Gastroesophageal sphincter (tissue), 4 donors: ENCODE results near the gene SMURF2. TPM values are rescaled to one million over a fixed set of nuclear protein-coding genes. Genes with fewer than 3 reads are reported as not detected.

Experiments
- ATAC-seq: fragments of 150-250 bp; one replicate; pipeline ENCODE4 v1.9.1; 2016; ENCODE audit warnings: mild to moderate bottlenecking, moderate library complexity
- H3K27ac ChIP-seq, 4 donors: fragments of 200-600 bp; sonication (generic) in 3 of 4; 1 replicate in 3 of 4; 2 replicates in 1 of 4; pipeline ENCODE4 v1.5.1; 2016 to 2019
- H3K27me3 ChIP-seq: fragments of 200-600 bp; sonication (generic); one replicate; pipeline ENCODE4 v1.5.1; 2019
- H3K36me3 ChIP-seq, 2 donors: fragments of 200-600 bp; sonication (generic); one replicate each; pipeline ENCODE4 v1.5.1; 2019; ENCODE audit warnings: control low read depth in 1 of 2
- H3K4me1 ChIP-seq, 3 donors: fragments of 200-600 bp; sonication (generic); 1 replicate in 2 of 3; 2 replicates in 1 of 3; pipeline ENCODE4 v1.5.1; 2016 to 2019; ENCODE audit warnings: control low read depth in 2 of 3
- H3K4me3 ChIP-seq, 2 donors: fragments of 200-600 bp; sonication (generic); one replicate each; pipeline ENCODE4 v1.5.1; 2019; ENCODE audit warnings: mild to moderate bottlenecking in 1 of 2, moderate library complexity in 1 of 2
- H3K9me3 ChIP-seq, 3 donors: fragments of 200-600 bp; sonication (generic); one replicate each; pipeline ENCODE4 v1.5.1; 2017 to 2019; ENCODE audit warnings: control low read depth in 2 of 3
- EP300 ChIP-seq: sonication (generic); formaldehyde crosslinking; IDR thresholded peaks from one replicate; pipeline ENCODE4 v1.6.1; 2017; ENCODE audit warnings: antibody characterized with exemption, mild to moderate bottlenecking
- POLR2A ChIP-seq, 2 donors: fragments of 450-650 bp; IDR thresholded peaks; one replicate each; pipeline ENCODE4 v1.6.1; 2017; ENCODE audit warnings: antibody characterized with exemption in 2 of 2, mild to moderate bottlenecking in 2 of 2, moderate library complexity in 1 of 2
- POLR2AphosphoS5 ChIP-seq: sonication (generic); formaldehyde crosslinking; IDR thresholded peaks from one replicate; pipeline ENCODE4 v1.6.1; 2017; ENCODE audit warnings: antibody characterized with exemption
- WGBS, 2 donors: methylation state at CpG; one replicate each; pipeline ENCODE4 v1.1.5; 2018; ENCODE audit warnings: low coverage in 1 of 2; 5-methylcytosine and 5-hydroxymethylcytosine counted together
- total RNA-seq, 4 donors: library from RNA; depleted of rRNA; stranded (reverse); fragments of >200 nt; gene quantifications; one replicate each; pipeline ENCODE4 v1.1.0, GENCODE V29; 2016
- TF ChIP-seq, protein P1 (sequence below), 4 experiments: fragments of 200-600 bp in 2 of 4; fragments of 450-650 bp in 2 of 4; sonication (generic) in 1 of 4; IDR thresholded peaks; one replicate each; pipeline ENCODE4 v1.5.1; 2017 to 2019; ENCODE audit warnings: antibody characterized with exemption in 4 of 4, mild to moderate bottlenecking in 2 of 4, moderate library complexity in 2 of 4

SMURF2 gene
- total RNA-seq, 4 donors from 2014 or later = 35.0 to 60.8 (median 37.9) TPM

DNA sequence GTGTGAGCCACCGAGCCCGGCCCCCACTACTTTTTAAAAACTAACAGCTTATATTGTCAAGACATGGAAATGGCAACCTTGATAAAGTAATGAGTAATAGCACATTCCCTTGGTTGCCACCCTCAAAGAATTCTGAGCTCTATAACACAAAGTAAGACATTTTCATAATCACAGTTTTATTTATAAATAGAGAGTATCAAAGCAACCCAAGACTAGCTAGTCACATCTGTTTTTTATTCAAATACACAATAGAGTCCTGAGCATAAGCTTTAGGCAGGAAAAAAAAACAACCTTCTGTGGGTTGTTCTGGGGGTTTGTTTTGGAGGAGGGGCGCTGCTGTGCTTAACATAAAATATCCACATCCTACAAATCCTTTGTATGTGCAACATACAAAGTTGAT, 86.7 kb downstream of the SMURF2 start:
- Histone ChIP-seq H3K27ac (no peak overlapping the region), H3K27me3 (no peaks in the 10 kb centered on the region), H3K9me3 (no peaks in the 10 kb centered on the region), H3K4me1 (peaks cover 5 to 30% (median 8%) of the 10 kb centered on the region in 3 donors), H3K36me3 (peaks cover 0 to 60% of the 10 kb centered on the region in 2 donors), H3K4me3 (no peak overlapping the region)
- TF ChIP-seq POLR2A (IDR thresholded peaks at IDR 0.05) (no peak), EP300 (no peak), POLR2AphosphoS5 (no peak)
- TF ChIP-seq, protein P1, sequence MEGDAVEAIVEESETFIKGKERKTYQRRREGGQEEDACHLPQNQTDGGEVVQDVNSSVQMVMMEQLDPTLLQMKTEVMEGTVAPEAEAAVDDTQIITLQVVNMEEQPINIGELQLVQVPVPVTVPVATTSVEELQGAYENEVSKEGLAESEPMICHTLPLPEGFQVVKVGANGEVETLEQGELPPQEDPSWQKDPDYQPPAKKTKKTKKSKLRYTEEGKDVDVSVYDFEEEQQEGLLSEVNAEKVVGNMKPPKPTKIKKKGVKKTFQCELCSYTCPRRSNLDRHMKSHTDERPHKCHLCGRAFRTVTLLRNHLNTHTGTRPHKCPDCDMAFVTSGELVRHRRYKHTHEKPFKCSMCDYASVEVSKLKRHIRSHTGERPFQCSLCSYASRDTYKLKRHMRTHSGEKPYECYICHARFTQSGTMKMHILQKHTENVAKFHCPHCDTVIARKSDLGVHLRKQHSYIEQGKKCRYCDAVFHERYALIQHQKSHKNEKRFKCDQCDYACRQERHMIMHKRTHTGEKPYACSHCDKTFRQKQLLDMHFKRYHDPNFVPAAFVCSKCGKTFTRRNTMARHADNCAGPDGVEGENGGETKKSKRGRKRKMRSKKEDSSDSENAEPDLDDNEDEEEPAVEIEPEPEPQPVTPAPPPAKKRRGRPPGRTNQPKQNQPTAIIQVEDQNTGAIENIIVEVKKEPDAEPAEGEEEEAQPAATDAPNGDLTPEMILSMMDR (IDR thresholded peaks at IDR 0.05) = no peak
- no peak for ATAC-seq
- 66 to 100% methylated on average over 1 to 3 of the region's 3 CpGs for WGBS, 2 donors

DNA sequence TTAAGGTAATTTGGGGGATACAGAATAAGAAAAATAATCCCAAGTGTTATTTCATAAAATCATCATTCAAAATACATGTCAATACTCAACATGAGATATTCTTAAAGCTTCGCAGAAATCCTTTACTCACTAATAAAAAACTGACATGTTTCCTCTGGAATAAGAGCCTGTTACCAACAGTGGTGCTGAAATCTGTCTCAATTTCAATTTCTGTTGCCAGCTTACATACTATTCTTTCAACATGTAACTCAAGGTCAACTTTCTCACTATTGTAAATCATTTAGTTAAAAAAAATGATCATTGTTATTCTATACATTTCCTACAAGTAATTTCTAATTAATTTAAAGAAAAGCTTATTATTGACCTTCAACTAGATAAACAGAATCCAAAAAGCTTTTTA, 87.5 kb downstream of the SMURF2 start:
- no peak for TF ChIP-seq POLR2A (IDR thresholded peaks at IDR 0.05)
- no peak for TF ChIP-seq EP300
- TF ChIP-seq, protein P1 (IDR thresholded peaks at IDR 0.05) = no peak
- TF ChIP-seq POLR2AphosphoS5 = no peak

DNA sequence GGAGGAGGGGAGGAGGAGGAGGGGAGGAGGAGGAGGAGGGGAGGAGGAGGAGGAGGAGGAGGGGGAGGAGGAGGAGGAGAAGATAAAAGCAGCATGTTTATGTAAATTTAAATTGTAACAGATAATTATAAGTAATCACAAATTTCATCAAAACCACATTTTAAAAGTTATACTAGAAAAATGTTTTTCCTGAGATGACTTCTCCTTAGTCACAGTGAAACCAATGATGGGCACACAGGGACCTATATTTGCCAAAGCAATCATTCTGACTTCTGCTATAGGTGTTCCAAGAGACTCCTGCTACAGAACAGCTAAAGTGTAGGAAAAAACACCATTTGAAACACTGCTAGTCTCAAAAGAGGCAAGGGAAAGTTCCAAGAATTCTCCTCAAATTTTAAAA, 88.9 kb downstream of the SMURF2 start:
- Histone ChIP-seq H3K27me3 (no peaks in the 10 kb centered on the region), H3K36me3 (peaks cover 0 to 56% of the 10 kb centered on the region in 2 donors), H3K27ac (peak overlapping the region; percentile 4 to 53 (median 24)), H3K9me3 (no peaks in the 10 kb centered on the region), H3K4me3 (no peak overlapping the region), H3K4me1 (peaks cover 5 to 30% (median 8%) of the 10 kb centered on the region in 3 donors)
- no peak for ATAC-seq
- TF ChIP-seq POLR2AphosphoS5 = no peak
- TF ChIP-seq, protein P1 (IDR thresholded peaks at IDR 0.05) = no peak
- no peak for TF ChIP-seq EP300

More for the DNA sequence above, 87.5 kb downstream of the SMURF2 start:
- Histone ChIP-seq H3K4me3 (no peak overlapping the region), H3K27ac (no peak overlapping the region), H3K9me3 (no peaks in the 10 kb centered on the region), H3K27me3 (no peaks in the 10 kb centered on the region), H3K36me3 (peaks cover 0 to 57% of the 10 kb centered on the region in 2 donors), H3K4me1 (peaks cover 5 to 30% (median 8%) of the 10 kb centered on the region in 3 donors)
- no peak for ATAC-seq
- WGBS, 2 donors = 73 to 80% methylated on average over 1 of the region's 1 CpG

DNA sequence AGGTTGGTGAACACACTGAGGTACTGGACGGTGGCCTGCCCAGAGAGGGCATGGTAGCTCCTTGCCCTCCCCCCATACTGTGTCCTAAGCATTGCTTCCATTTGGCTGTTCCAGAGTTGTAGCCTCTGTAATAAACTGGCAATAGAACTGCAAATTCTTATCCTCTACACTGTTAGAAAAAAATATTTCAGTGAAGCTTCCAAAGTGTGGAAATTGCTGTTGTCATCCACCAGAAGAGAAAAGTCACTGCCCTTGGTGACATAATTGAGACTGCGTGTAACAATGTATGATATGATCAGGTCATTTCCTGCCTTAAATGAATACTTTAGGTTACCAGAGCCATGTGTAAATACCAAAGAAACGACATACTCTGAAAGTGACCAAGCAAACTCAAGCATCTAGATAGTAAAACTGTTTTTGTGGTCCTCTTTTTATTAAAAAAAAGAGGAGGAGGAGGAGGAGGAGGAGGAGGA, 89.4 kb downstream of the SMURF2 start:
- ATAC-seq = peak; percentile 72
- H3K4me1 ChIP-seq = peaks cover 5 to 30% (median 8%) of the 10 kb centered on the region in 3 donors
- WGBS, 2 donors = 29 to 32% methylated on average over 3 of the region's 3 CpGs
- TF ChIP-seq, protein P1 (IDR thresholded peaks at IDR 0.05) = no peak
- no peak for TF ChIP-seq EP300
- TF ChIP-seq POLR2AphosphoS5 = no peak
- TF ChIP-seq POLR2A (IDR thresholded peaks at IDR 0.05) = no peak
- H3K36me3 ChIP-seq = peaks cover 0 to 56% of the 10 kb centered on the region in 2 donors
- H3K9me3 ChIP-seq = no peaks in the 10 kb centered on the region
- H3K27ac ChIP-seq = peak overlapping the region; percentile 38 to 53 (median 43)
- no peaks in the 10 kb centered on the region for H3K27me3 ChIP-seq
- no peak overlapping the region for H3K4me3 ChIP-seq

DNA sequence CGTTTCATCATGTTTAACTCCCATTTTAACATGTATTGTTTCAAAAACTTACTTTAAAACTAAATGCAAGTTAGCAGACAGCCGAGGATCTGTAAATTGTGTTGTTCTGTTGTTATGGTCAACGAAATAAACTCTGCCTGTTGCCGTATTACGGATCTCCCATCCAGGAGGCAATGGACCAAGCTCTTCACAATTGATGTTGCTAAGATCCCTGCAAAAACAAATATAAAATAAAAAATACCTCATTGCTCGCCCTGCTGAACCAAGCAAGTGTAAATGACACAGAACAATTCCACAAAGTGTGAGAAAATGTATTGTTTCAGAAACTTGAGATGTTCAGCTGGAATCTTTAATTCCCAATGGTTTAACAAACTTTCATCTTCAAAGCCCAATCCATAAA, 90.4 kb downstream of the SMURF2 start:
- no peak for TF ChIP-seq EP300
- TF ChIP-seq, protein P1 (IDR thresholded peaks at IDR 0.05) = no peak
- TF ChIP-seq POLR2AphosphoS5 = no peak
- TF ChIP-seq POLR2A (IDR thresholded peaks at IDR 0.05) = no peak
- no peaks in the 10 kb centered on the region for H3K27me3 ChIP-seq
- peaks cover 5 to 30% (median 8%) of the 10 kb centered on the region in 3 donors for H3K4me1 ChIP-seq
- H3K27ac ChIP-seq = peak overlapping the region in 3 of 4 donors; percentile 42 to 53 (median 44)
- H3K4me3 ChIP-seq = no peak overlapping the region
- ATAC-seq = no peak
- WGBS, 2 donors = 41 to 46% methylated on average over 5 to 6 of the region's 6 CpGs
- peaks cover 0 to 52% of the 10 kb centered on the region in 2 donors for H3K36me3 ChIP-seq
- no peaks in the 10 kb centered on the region for H3K9me3 ChIP-seq
